RWPE2 (cell line): ENCODE data around the gene UBL7.

Experiments used
- ATAC-seq: fragments of 200-7000 bp; cut with Tn5 transposase; 3 replicates; pipeline ENCODE4 v1.9.1; 2021; ENCODE audit warnings: low read depth
- DNase-seq: peaks from one replicate; pipeline ENCODE4 v3.0.0-alpha.2; 2020; ENCODE audit warnings: low spot score
- H3K27ac ChIP-seq: fragments of 450-650 bp; 2 replicates; pipeline ENCODE4 v1.5.1; 2017; ENCODE audit warnings: mild to moderate bottlenecking; ENCODE audit not compliant: poor library complexity, severe bottlenecking
- H3K27me3 ChIP-seq: fragments of 250-450 bp; sonication (Bioruptor Pico); 2 replicates; pipeline ENCODE4 v1.5.1; 2021; ENCODE audit warnings: mild to moderate bottlenecking, moderate library complexity; ENCODE audit not compliant: insufficient read depth, poor library complexity, severe bottlenecking
- H3K36me3 ChIP-seq: fragments of 250-450 bp; sonication (Bioruptor Pico); 2 replicates; pipeline ENCODE4 v1.5.1; 2020; ENCODE audit warnings: low read depth, mild to moderate bottlenecking, moderate library complexity
- H3K4me1 ChIP-seq: fragments of 250-450 bp; sonication (Bioruptor Pico); 2 replicates; pipeline ENCODE4 v1.5.1; 2021; ENCODE audit warnings: mild to moderate bottlenecking, moderate library complexity; ENCODE audit not compliant: insufficient read depth, poor library complexity, severe bottlenecking
- H3K4me3 ChIP-seq: fragments of 250-450 bp; sonication (Bioruptor Pico); 2 replicates; pipeline ENCODE4 v1.5.1; 2021; ENCODE audit warnings: mild to moderate bottlenecking, moderate library complexity; ENCODE audit not compliant: severe bottlenecking
- H3K9me3 ChIP-seq: fragments of 250-450 bp; sonication (Bioruptor Pico); 2 replicates; pipeline ENCODE4 v1.5.1; 2021; ENCODE audit warnings: mild to moderate bottlenecking, moderate library complexity; ENCODE audit not compliant: severe bottlenecking
- CTCF ChIP-seq: fragments of 450-650 bp; IDR thresholded peaks from one replicate; pipeline ENCODE4 v1.5.1; 2017; ENCODE audit warnings: mild to moderate bottlenecking, moderate library complexity; ENCODE audit not compliant: poor library complexity, severe bottlenecking

The UBL7 gene

GRCh38 chr15:74454764-74455500 lies 6.0 kb downstream of the UBL7 start:
- Histone ChIP-seq H3K4me3 (no peak overlapping the region), H3K9me3 (no peaks in the 10 kb centered on the region), H3K4me1 (no peaks in the 10 kb centered on the region), H3K36me3 (peaks cover 40% of the 10 kb centered on the region), H3K27me3 (no peaks in the 10 kb centered on the region), H3K27ac (no peak overlapping the region)
- no peak for ATAC-seq
- DNase-seq = no peak
- TF ChIP-seq CTCF = no peak

GRCh38 chr15:74453925-74454763 lies 6.8 kb downstream of the UBL7 start:
- Histone ChIP-seq H3K27me3 (no peaks in the 10 kb centered on the region), H3K36me3 (peaks cover 40% of the 10 kb centered on the region), H3K4me3 (no peak overlapping the region), H3K4me1 (no peaks in the 10 kb centered on the region), H3K9me3 (no peaks in the 10 kb centered on the region), H3K27ac (no peak overlapping the region)
- no peak for TF ChIP-seq CTCF
- DNase-seq (no peak), ATAC-seq (no peak)

DNA sequence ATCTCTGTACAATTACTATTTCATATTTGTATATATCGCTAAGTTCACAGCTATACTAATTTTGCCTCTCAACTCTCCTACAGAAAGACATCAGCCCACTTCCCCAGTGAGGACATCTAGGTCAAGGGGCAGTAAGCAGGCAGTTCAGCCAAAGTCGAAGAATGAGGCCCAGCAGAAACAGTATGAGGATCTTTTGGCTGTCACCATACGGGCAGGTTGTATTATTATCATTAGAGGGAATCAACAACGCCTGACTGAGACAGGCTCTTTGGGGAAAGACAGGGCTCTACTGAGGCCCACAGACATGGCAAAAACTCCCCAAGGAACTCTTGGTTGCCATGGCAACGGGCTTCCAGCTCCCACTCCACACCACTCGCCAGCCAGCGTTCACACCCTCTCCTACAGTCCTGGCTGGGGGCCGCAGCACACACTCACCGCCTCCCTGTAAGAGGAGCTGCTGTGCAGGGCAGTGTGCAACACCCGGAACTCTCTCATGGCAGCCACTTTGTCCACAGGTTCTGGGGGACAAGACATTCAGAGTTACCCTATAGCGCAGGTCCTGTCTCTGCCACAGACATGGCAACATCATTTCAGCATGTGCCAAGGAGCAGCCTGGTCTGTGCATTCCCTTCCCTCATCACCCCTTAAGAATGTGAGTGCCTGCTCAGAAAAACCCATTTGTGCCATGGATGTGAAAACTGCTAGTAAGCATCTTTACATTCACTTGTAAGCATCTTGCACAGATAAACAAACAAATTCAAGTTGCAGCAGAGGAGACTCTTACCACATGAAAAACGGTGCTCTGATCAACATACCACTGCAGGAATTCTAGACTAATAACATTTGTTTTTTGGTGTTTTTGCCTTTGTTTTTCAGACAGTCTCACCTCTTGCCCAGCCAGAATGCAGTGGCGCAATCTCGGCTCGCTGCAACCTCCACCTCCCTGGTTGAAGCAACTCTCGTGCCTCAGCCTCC lies 8.8 kb downstream of the UBL7 start:
- Histone ChIP-seq H3K27ac (no peak overlapping the region), H3K36me3 (peaks cover 53% of the 10 kb centered on the region), H3K9me3 (no peaks in the 10 kb centered on the region), H3K4me3 (no peak overlapping the region), H3K27me3 (no peaks in the 10 kb centered on the region), H3K4me1 (no peaks in the 10 kb centered on the region)
- ATAC-seq (no peak), DNase-seq (no peak)
- no peak for TF ChIP-seq CTCF

GRCh38 chr15:74451322-74451721 lies 9.6 kb downstream of the UBL7 start:
- H3K27ac ChIP-seq = no peak overlapping the region
- H3K4me1 ChIP-seq = no peaks in the 10 kb centered on the region
- no peak for TF ChIP-seq CTCF
- ATAC-seq = no peak
- no peaks in the 10 kb centered on the region for H3K27me3 ChIP-seq
- no peak overlapping the region for H3K4me3 ChIP-seq
- H3K36me3 ChIP-seq = peaks cover 56% of the 10 kb centered on the region
- H3K9me3 ChIP-seq = no peaks in the 10 kb centered on the region
- DNase-seq = no peak
